T-helper 2 cell treated with Interferon-gamma antibody and Interleukin-4, amounts not matched to agents 5 μg/mL and 100 μg/mL, for 36 hours (primary cell): Measurements from ENCODE around the gene UBE3C.
"Not testable (repeated sequence)": the region's sequence is repeated elsewhere in the genome, so short reads cannot be mapped to it uniquely, and the experiment has no call there.

Experiments used
- DNase-seq: peaks from one replicate; pipeline ENCODE4 v3.0.0; 2021; ENCODE audit warnings: low spot score
- H3K27ac Mint-ChIP-seq: one replicate; pipeline ENCODE4 v1.8.0; 2021; ENCODE audit warnings: mild to moderate bottlenecking, mixed read lengths
- H3K27me3 Mint-ChIP-seq: one replicate; pipeline ENCODE4 v1.8.0; 2021; ENCODE audit warnings: low read depth, mixed read lengths
- H3K36me3 Mint-ChIP-seq: one replicate; pipeline ENCODE4 v1.8.0; 2021; ENCODE audit warnings: low read depth, mixed read lengths
- H3K4me1 Mint-ChIP-seq: one replicate; pipeline ENCODE4 v1.8.0; 2021; ENCODE audit warnings: low read depth, mixed read lengths
- H3K4me3 Mint-ChIP-seq: one replicate; pipeline ENCODE4 v1.8.0; 2022; ENCODE audit warnings: mild to moderate bottlenecking, moderate library complexity, mixed read lengths
- H3K9me3 Mint-ChIP-seq: one replicate; pipeline ENCODE4 v1.8.0; 2021; ENCODE audit warnings: mixed read lengths

Gene UBE3C

DNA sequence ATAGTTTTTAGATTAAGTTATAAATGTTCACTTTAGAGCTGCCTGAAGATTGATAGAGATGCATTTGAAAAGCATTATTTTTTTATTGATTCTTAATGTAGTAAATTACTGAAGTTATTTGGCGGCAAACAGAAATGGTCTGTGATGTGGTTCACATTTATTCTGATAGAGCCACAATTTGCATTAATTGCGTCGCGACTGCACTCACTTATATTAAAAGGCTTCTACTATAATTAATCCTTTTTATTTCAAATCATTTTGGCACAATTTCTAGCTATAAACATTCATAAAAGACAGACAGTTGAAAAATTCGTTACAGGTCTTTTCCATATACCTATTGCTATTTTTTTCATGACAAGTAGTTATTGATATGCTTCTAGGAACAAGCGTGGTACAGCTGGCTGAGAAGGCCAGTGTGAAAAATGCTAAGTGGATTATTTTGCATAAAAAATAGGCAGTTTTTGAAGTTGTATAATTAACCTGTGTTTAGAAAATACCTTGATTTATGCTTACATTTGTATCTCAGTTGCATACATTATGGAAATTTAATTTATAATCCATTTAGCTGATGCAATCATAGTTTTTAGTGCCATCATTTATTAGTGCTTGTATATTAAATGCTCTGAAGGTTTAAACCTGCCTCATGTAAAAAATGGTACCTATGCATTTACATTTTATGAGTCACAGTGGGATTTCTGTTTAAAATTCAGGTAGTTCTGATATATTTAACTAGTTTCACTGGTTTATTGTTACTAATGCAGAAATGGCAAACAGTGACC lies 106.0 kb downstream of the UBE3C start:
- Mint-ChIP-seq H3K27me3 (no peaks in the 10 kb centered on the region), H3K4me1 (no peaks in the 10 kb centered on the region), H3K27ac (no peak overlapping the region), H3K36me3 (peaks cover 11% of the 10 kb centered on the region), H3K4me3 (no peak overlapping the region), H3K9me3 (no peaks in the 10 kb centered on the region)
- DNase-seq: no peak

GRCh38 chr7:157246052-157246451 lies 107.3 kb downstream of the UBE3C start:
- DNase-seq: no peak
- peaks cover 15% of the 10 kb centered on the region for H3K36me3 Mint-ChIP-seq
- H3K27ac Mint-ChIP-seq: no peak overlapping the region
- H3K4me3 Mint-ChIP-seq: no peak overlapping the region
- H3K9me3 Mint-ChIP-seq: no peaks in the 10 kb centered on the region
- no peaks in the 10 kb centered on the region for H3K4me1 Mint-ChIP-seq
- no peaks in the 10 kb centered on the region for H3K27me3 Mint-ChIP-seq

DNA sequence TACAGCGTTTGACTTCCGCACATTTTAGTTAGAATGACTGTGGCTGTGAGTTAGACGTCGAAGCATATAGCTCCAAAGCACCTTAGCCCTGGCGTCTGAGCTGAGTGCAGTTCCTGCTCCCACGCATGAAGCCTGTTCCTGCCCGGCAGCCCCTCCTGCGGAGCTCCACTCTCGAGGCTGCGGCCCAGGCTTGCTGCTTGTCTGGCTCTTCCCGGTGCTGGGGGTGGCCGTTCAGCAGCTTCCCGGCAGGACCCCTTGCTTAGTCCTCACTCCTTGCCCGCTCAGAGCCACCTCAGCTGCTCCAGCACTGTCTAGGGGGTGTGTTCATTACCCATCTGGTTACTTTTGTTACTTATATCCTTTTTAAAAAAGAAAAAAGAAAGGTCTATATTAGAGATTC lies 109.9 kb downstream of the UBE3C start:
- no peaks in the 10 kb centered on the region for H3K9me3 Mint-ChIP-seq
- DNase-seq: no peak
- H3K27ac Mint-ChIP-seq: no peak overlapping the region
- H3K27me3 Mint-ChIP-seq: no peaks in the 10 kb centered on the region
- H3K4me1 Mint-ChIP-seq: no peaks in the 10 kb centered on the region
- H3K36me3 Mint-ChIP-seq: peaks cover 16% of the 10 kb centered on the region
- no peak overlapping the region for H3K4me3 Mint-ChIP-seq

DNA sequence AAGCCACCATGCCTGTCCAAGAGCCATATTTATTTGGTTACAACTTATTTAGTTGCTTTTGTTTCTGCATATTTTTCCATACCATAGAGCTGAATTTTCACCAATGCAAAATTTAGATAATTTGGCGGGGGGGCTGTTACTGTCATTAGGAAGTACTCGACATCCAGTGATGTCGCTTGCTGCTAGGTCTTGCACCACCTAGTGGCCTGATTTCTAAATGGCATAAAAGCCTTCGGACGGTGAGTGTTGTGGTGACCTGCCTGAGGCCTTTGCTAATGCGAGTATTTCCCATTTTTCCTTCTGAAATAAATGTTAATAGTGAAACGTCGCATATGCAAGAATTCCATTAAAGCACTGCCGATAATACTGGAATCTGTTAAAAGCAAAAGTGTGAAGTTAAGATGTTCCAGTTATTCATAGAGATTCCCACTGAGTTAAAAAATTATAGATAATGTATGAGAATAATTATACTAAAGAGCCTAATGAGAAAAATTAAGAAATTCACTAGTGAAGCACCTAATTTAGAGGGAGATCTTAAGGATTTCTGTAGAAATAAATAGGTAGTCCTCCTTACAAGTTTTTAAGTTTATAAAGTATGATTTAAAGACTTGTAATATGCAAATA lies 112.0 kb downstream of the UBE3C start:
- DNase-seq: peak; percentile 15
- no peak overlapping the region for H3K27ac Mint-ChIP-seq
- H3K9me3 Mint-ChIP-seq: no peaks in the 10 kb centered on the region
- peaks cover 26% of the 10 kb centered on the region for H3K36me3 Mint-ChIP-seq
- H3K27me3 Mint-ChIP-seq: no peaks in the 10 kb centered on the region
- H3K4me3 Mint-ChIP-seq: no peak overlapping the region
- H3K4me1 Mint-ChIP-seq: no peaks in the 10 kb centered on the region

DNA sequence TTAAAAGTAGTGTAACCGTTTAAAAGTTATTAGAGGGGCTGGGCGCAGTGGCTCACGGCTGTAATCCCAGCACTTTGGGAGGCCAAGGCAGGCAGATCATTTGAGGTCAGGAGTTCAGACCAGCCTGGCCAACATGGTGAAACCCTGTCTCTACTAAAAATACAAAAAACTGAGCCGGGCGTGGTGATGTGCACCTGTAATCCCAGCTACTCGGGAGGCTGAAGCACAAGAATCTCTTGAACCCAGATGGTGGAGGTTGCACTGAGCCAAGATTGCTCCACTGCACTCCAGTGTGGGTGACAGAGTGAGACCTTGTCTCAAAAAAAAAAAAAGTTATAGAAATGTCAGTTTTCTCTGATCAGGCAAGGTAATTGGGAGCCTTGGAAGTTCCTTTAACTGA lies 113.1 kb downstream of the UBE3C start:
- H3K36me3 Mint-ChIP-seq: peaks cover 27% of the 10 kb centered on the region
- H3K9me3 Mint-ChIP-seq, H3K4me3 Mint-ChIP-seq, H3K4me1 Mint-ChIP-seq, DNase-seq, H3K27ac Mint-ChIP-seq, H3K27me3 Mint-ChIP-seq: not testable (repeated sequence)

- Mint-ChIP-seq H3K4me3 (no peak overlapping the region), H3K27ac (no peak overlapping the region), H3K4me1 (no peaks in the 10 kb centered on the region), H3K9me3 (no peaks in the 10 kb centered on the region), H3K27me3 (no peaks in the 10 kb centered on the region), H3K36me3 (peaks cover 33% of the 10 kb centered on the region)
- DNase-seq: no peak
Observed at GRCh38 chr7:157253850-157254249, 115.1 kb downstream of the UBE3C start.

GRCh38 chr7:157254781-157255180 lies 116.1 kb downstream of the UBE3C start:
- not testable (repeated sequence) for H3K4me3 Mint-ChIP-seq, H3K27me3 Mint-ChIP-seq, H3K27ac Mint-ChIP-seq, DNase-seq, H3K4me1 Mint-ChIP-seq, H3K9me3 Mint-ChIP-seq
- peaks cover 37% of the 10 kb centered on the region for H3K36me3 Mint-ChIP-seq

- no peak overlapping the region for H3K4me3 Mint-ChIP-seq
- no peaks in the 10 kb centered on the region for H3K9me3 Mint-ChIP-seq
- H3K27me3 Mint-ChIP-seq: no peaks in the 10 kb centered on the region
- no peak overlapping the region for H3K27ac Mint-ChIP-seq
- H3K36me3 Mint-ChIP-seq: peaks cover 39% of the 10 kb centered on the region
- no peaks in the 10 kb centered on the region for H3K4me1 Mint-ChIP-seq
- DNase-seq: no peak
Observed at GRCh38 chr7:157255201-157255606, 116.5 kb downstream of the UBE3C start.

GRCh38 chr7:157263156-157263555 lies 124.4 kb downstream of the UBE3C start:
- H3K4me3 Mint-ChIP-seq: no peak overlapping the region
- H3K36me3 Mint-ChIP-seq: peaks cover 47% of the 10 kb centered on the region
- H3K27me3 Mint-ChIP-seq: no peaks in the 10 kb centered on the region
- no peak overlapping the region for H3K27ac Mint-ChIP-seq
- no peak for DNase-seq
- no peaks in the 10 kb centered on the region for H3K9me3 Mint-ChIP-seq
- no peaks in the 10 kb centered on the region for H3K4me1 Mint-ChIP-seq

- Mint-ChIP-seq H3K27me3 (no peaks in the 10 kb centered on the region), H3K36me3 (peaks cover 50% of the 10 kb centered on the region), H3K4me1 (peaks cover 6% of the 10 kb centered on the region), H3K9me3 (no peaks in the 10 kb centered on the region), H3K27ac (no peak overlapping the region), H3K4me3 (no peak overlapping the region)
- no peak for DNase-seq
Observed at GRCh38 chr7:157265051-157265450, 126.3 kb downstream of the UBE3C start.

DNA sequence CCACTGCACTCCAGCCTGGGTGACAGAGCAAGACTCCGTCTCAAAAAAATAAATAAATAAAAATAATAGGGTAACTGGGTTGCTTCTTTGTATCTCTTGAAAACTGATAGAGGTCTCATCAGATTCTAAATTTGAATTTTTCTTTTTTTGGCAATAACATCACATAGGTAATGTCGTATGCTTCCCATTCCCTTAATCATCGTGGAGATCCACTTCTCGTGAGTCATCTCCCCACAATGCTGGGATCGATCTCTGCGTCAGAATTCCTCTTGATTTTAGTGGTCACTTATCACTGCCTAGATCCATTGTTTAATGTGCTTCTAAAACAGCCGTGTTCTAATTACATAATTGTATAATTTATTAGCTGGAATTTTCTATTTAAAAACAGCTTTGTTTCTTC lies 127.5 kb downstream of the UBE3C start:
- H3K36me3 Mint-ChIP-seq: peaks cover 50% of the 10 kb centered on the region
- no peak overlapping the region for H3K4me3 Mint-ChIP-seq
- DNase-seq: no peak
- H3K4me1 Mint-ChIP-seq: peaks cover 6% of the 10 kb centered on the region
- no peaks in the 10 kb centered on the region for H3K9me3 Mint-ChIP-seq
- no peak overlapping the region for H3K27ac Mint-ChIP-seq
- no peaks in the 10 kb centered on the region for H3K27me3 Mint-ChIP-seq

DNA sequence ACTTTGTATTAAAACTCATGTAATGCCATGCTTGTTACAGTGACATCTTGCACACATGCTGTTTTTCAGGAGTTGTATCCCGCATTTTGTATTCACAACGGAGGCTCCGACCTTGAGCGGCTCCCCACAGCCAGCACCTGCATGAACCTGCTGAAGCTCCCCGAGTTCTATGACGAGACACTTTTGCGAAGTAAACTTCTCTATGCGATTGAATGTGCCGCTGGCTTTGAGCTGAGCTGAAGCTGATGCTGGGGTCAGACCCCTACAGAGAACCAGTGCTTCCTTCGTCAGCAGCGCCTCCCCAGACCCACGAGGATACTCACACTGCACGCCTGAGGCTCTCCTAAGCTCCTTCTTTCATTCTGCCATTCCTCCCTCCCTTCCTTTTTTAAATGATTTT lies 128.8 kb downstream of the UBE3C start:
- no peak overlapping the region for H3K4me3 Mint-ChIP-seq
- peaks cover 43% of the 10 kb centered on the region for H3K36me3 Mint-ChIP-seq
- H3K4me1 Mint-ChIP-seq: peaks cover 6% of the 10 kb centered on the region
- no peak overlapping the region for H3K27ac Mint-ChIP-seq
- no peaks in the 10 kb centered on the region for H3K9me3 Mint-ChIP-seq
- no peaks in the 10 kb centered on the region for H3K27me3 Mint-ChIP-seq
- no peak for DNase-seq

DNA sequence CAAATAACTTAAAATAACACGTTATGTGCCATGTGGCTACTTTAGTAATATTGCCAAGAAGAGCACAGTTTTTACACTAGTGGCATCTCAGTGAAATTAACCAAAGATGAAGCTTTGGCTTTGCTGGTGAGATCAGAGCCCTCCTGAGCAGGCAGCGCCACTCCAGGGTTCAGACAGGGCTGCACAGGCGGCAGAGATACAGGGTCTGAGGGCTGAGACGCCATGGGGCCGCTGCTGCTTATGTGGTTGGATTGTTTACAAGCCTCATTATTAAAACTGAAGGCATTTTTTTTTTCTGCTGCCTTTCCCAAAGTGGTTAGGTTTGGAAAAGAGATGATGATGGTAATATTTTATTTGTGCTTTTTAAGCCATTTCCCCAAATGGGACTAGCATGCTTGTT lies 129.2 kb downstream of the UBE3C start:
- Mint-ChIP-seq H3K9me3 (no peaks in the 10 kb centered on the region), H3K4me3 (no peak overlapping the region), H3K27me3 (no peaks in the 10 kb centered on the region), H3K36me3 (peaks cover 40% of the 10 kb centered on the region), H3K27ac (no peak overlapping the region), H3K4me1 (peaks cover 6% of the 10 kb centered on the region)
- no peak for DNase-seq

DNA sequence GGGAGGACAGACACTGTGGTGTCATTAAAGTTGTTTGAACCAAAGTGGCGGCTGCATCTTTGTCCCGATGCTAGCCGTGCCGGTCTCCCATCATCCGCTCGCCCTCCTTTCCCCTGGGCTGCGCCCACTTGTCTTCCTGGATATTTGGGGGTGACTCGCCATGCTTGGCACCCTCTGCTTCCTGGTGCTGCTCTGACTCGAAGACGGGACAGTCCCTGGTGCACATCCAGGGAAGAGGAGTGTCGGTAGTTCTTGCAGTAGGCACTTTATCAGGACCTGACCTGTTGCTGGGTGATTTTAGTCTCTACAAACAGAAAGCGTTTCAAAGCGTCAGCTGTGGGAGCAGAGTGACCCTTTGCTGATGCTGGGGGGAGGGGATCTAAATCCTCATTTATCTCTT lies 129.8 kb downstream of the UBE3C start:
- no peak for DNase-seq
- no peak overlapping the region for H3K4me3 Mint-ChIP-seq
- peaks cover 6% of the 10 kb centered on the region for H3K4me1 Mint-ChIP-seq
- no peaks in the 10 kb centered on the region for H3K9me3 Mint-ChIP-seq
- no peak overlapping the region for H3K27ac Mint-ChIP-seq
- H3K27me3 Mint-ChIP-seq: no peaks in the 10 kb centered on the region
- H3K36me3 Mint-ChIP-seq: peaks cover 38% of the 10 kb centered on the region
